Body of pancreas (tissue), 4 donors: ENCODE results near the gene CSF2.

Experiments
- CTCF ChIP-seq, 7 experiments: fragments of 450-650 bp in 4 of 7; fragments of 200-600 bp in 3 of 7; sonication (generic) in 3 of 7; IDR thresholded peaks; one replicate each; pipeline ENCODE4 v1.5.1; 2016 to 2019; ENCODE audit warnings: antibody characterized with exemption in 7 of 7
- POLR2A ChIP-seq, 3 donors: fragments of 450-650 bp; IDR thresholded peaks; one replicate each; pipeline ENCODE4 v1.6.1; 2016; ENCODE audit warnings: antibody characterized with exemption in 3 of 3, mild to moderate bottlenecking in 2 of 3

GRCh38 chr5:132099076-132099748 is 25.6 kb downstream of the CSF2 start:
- TF ChIP-seq CTCF (IDR thresholded peaks at IDR 0.05) = no peak
- no peak for TF ChIP-seq POLR2A (IDR thresholded peaks at IDR 0.05)
